GM21576 (cell line): ENCODE measurements around the gene SEPTIN10.
A peak's percentile ranks its signal among the peaks of the same experiment; 100 is the strongest.
"Not testable (repeated sequence)": the region's sequence is repeated elsewhere in the genome, so short reads cannot be mapped to it uniquely, and the experiment has no call there.

Source experiments
- ATAC-seq: cut with Tn5 transposase; IDR thresholded peaks from one replicate; pipeline ENCODE4 v1.9.1; 2021; ENCODE audit warnings: mild to moderate bottlenecking, moderate library complexity; ENCODE audit not compliant: unreplicated experiment

The SEPTIN10 gene

DNA sequence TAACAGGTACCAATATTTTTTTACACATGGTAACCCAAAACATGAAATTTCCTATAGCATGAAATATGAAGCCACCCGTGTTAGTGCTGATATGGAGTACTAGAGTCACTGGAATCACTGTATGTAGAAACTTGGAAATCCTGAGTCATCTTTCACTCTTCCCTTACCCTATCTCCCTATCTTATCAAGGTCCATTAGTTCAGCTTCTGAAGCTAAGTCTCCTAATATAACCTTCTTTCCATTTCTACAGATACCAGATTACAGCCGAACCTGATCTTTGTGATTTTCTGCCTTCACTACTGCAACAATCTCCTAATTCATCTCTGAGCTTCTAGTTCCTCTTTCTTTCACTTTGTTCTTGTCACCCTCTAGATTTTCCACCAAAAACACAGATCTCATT is 59.0 kb downstream of the SEPTIN10 start:
- ATAC-seq: no peak

DNA sequence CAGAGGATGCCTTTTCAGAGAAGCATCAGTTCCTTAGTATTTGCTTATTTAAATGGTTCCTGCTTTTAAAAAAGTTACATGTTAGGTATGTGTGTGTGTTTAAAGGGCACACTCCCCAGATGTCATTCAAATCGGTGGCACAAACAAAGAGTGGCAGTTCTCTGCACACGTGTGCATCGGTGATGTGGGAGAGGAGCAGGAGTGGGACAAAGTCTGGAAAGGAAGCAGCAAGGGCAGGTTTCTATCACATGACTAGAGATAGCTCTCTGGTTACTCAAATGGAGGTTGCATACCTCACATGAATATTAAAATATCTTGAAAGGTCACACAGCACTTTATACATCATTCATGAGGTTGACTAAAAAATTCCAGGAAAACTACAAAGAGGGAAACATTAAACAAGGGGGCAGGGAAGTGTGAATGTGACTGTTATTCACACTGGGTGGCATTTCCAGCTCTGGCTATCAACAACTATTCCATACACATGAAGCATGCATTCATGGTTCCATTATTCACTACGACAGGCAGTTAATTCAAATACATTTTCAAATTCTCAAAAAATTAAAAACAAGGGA is 64.7 kb downstream of the SEPTIN10 start:
- ATAC-seq: no peak

DNA sequence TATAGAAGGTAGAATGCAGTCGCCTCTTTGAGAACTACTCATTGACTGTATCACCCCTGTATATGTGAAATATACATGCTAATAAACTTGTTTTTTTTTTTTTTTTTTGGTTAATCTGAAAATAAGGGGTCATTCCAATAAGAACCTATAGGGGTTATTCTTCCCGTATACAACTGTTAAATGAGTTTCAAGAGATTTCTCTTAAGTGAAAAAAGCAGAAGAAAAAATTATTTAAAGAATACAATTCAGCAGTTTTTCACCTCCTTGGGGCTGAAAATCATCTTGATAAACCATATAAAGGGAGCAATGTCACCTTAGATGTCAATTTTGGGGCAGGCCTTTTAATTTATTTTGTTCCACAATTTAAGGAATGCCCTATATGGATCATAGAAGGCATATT is 66.5 kb downstream of the SEPTIN10 start:
- no peak for ATAC-seq

DNA sequence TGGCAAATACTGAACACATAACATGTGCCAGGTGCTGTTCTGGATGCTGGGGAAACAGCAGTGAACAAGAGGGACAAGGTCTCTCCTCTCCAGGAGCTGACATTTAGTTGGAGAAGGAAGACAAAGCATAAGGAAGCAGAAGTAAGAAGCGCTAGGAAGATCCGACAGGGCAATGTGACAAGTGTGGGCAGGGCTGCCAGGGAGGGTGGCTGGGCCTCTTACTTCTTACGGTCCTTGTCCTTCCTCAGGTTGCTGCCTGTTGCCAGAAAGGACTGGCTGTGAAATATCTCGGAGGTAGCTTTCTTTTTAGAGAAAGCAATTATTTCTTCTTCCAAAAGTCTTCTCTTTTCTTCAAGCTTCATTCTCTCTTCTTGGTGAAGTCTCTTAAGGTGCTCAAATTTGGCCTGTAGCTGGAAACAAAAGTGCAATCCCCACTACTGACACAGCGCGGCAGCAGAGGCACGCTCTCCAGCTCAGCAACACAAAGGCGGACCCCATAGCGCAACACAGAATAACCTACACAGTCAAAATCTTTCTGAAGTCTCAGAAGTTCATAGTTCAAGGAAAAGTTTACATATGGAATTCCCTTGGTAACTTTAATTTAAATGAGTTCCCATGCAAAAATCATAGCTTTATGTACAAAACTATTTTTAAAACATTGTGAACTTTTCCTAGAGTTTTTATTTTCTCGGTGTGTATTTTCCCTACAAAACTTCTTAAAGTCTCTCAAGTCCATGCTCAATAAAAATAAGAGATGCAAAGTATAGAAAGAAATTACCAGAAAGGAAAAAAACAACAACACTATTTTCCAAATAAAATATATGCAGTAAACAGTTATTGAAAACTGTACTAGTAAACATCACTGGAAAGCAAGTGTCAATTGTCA is 67.7 kb downstream of the SEPTIN10 start:
- ATAC-seq: peak; percentile 70

DNA sequence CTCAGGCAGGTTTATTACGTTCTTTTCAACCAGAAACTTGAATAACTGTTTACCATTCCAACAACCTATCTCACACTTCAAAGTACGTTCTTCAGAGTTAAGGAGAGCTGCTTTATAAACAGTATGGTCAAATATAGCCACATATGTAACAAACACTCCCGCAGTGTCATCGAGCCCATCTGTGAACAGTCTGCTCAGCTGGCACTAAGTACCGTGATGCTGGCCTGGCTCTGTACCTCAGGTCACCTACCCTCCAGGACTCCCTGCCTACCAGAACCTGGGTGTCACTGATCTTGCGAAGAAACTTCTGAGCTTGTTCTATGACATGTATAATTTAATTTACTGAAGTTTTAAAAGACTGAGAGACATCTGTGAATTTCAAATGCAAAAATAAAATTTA is 71.4 kb downstream of the SEPTIN10 start:
- ATAC-seq: no peak

DNA sequence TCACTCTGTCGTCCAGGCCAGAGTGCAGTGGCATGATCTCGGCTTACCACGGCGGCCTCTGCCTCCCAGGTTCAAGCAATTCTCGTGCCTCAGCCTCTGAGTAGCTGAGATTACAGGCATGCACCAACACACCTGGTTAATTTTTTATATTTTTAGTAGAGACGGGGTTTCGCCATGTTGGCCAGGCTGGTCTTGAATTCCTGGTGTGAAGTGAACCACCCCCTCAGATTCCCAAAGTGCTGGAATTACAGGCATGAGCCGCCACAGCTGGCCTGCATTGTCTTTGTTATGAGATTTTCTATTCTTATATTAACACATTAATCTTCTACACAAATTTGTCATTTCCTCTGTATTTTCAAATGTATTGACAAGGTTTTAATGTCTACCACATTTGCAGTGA is 75.2 kb downstream of the SEPTIN10 start:
- no peak for ATAC-seq

DNA sequence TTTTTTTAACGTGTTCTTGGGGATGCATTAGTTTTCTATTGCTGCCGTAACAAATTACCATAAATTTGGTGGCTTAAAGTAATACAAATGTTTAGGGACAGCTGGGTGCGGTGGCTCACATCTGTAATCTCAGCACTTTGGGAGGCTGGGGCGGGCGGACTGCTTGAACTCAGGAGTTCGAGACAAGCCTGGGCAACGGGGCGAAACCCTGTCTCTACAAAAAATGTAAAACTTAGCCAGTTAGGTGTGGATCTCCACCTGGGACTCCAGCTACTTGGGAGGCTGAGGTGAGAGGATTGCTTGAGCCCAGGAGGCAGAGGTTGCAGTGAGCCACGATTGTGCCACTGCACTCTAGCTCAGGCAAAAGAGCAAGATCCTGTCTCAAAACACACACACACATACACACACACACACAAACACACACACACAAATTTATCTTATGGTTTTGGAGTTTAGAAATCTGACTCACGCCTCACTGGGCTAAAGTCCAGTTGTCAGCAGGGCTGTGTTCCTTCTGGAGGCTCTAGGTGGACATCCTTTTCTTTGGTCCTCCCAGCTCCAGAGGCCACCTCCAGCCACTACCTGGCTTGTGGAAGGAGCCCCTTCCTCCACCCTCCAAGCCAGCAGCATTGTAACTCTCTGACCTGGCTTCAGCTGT is 76.1 kb downstream of the SEPTIN10 start:
- no peak for ATAC-seq

DNA sequence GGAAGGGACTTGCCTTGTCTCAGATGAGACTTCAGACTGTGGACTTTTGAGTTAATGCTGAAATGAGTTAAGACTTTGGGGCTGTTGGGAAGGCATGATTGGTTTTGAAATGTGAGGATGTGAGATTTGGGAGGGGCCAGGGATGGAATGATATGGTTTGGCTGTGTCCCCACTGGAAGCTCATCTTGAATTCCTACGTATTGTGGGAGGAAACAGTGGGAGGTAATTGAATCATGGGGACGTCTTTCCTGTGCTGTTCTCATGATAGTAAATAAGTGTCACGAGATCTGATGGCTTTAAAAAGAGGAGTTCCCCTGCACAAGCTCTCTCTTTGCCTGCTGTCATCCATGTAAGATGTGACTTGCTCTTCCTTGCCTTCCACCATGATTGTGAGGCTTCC is 77.2 kb downstream of the SEPTIN10 start:
- ATAC-seq: not testable (repeated sequence)

DNA sequence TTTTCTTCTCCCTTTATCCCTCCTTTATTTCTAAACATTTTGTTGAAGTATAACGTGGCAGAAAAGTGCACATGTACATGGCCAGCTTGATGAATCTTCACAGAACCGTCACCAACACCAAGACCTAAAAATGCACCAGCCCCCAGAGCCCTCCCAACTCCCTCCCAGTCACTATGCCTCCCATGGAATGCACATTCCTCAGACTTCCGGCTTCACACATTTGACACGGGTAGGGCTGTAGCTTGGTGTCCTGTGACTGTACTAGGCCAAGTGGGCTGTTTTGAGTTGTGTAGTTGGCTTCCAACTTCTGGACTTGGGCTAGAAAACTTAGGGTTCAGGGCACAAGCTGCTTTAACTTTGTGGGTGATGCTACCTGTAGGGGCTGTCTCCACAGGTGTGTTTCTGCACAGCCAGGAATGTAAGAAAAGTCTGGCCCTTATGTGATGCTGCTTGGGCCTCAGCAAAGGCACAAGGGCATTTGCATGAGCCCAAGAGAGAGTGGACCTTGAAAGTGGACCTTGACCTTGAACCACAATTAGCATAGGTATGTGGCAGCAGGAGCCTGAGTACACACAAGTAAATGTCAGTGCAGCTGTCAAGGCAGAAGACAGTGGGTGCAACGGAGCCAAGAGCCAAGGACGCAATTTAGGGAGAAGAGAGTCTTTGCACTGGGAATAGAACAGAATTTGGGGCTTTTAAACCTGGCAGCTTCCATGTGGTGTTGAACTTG is 78.4 kb downstream of the SEPTIN10 start:
- ATAC-seq: no peak

DNA sequence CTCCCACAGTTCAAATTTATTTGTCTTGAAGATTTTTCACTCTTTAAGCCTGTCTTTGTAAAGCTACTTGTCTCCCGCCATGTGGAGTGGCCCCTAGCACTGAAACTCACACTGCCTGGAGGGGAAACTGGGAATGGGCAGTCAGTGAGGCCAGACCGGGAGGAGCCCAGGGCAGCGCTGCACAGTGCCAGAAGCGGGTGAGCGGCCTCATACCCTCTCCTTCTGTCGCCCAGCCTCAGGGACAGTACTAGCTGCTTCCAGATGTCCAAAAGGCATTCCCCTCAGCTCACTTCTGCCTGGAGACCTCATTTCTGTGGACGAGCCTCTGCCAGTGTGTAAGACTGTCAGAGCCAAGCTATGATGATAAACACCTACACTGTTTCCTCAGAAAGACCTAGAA is 79.9 kb downstream of the SEPTIN10 start:
- no peak for ATAC-seq

DNA sequence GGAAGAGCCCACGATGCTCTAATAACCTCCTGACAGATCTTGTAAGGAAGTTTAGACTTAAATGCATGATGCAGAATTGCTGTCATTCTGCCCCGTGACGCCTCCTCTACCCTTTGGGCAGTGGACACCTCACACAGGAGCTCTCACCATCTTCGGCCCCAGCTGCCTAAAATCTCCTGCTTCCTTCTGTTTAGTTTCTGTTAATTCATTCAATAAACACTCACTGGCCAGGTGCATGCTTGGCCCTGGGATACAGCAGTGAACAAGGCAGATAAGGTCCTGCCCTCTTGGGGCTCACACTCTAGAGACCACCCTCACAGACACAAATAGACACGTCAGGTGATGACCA is 81.1 kb downstream of the SEPTIN10 start:
- no peak for ATAC-seq

DNA sequence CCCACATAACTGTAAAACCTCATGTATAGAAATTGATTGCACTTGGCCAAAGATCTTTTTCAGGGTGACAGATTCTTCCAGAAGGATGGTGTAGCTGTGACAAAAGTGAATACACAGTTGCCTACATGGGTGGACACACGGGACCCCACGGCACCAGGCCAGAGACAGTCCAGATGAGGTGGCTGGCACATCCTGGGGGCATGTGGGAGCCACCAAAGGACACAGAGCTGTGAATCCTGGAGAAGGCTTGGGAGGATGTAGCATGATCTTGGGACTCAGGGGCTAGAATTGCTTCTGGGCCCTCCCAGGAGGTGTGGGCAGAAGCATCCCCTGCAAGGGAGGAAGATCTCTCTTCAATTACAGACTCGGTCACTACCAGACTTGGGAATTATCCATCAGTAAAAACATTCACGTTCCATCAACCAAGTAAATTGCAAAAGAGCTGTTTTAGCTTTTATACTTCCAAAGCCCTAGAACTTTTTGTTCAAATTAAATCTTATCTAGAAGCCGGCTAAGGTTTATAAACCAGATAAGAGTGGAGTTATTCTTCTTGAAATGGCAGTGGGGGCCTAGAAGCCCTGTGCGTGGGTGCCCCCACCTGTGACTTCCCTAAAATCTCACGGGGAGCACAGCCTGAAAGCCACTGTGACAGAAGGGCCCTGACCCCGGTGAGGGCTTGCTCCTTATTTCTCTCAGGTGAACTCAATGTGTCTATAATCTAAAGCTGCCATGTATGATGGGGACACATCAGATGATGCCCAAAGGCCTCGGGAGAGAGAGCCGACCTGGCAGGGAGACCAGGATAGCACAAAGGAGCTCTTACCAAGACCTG is 81.7 kb downstream of the SEPTIN10 start:
- ATAC-seq: no peak

DNA sequence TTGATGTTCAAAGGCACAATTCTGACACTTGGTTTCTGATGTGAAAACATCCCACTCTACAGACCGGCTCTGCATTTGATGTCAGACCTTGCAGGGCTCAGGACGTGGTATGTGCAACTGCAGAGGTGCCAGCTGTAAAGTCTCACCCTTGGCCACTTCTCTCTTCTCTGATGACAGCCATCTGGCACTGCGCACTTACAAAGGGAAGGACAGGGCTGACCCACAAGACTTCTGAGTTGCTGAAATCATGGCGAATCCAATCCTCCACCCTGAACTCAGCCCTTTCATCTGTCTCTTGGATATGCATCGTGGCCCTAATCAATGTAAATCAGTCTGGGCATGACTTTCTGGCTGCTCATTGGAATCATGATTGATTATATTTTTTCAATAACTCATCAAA is 82.5 kb downstream of the SEPTIN10 start:
- ATAC-seq: no peak

DNA sequence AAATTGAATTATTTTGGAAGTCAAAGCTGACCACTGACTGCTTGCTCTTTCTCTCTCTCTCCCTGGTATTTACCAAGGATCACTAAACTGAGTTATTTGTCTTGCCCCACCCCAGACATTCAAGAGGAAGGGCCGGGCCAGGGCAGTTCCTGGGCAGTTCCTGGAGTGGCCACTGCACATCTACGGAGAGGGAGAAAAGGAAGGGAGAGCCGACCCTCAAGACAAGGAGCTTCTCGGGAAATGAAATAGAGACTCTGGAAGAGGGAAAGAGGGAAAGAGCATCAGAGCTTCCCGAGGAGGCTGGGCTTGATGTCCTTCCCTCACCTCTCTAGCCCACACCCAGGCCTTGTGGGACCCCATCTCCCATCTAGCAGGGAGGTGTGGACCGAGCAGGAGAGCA is 83.1 kb downstream of the SEPTIN10 start:
- no peak for ATAC-seq

DNA sequence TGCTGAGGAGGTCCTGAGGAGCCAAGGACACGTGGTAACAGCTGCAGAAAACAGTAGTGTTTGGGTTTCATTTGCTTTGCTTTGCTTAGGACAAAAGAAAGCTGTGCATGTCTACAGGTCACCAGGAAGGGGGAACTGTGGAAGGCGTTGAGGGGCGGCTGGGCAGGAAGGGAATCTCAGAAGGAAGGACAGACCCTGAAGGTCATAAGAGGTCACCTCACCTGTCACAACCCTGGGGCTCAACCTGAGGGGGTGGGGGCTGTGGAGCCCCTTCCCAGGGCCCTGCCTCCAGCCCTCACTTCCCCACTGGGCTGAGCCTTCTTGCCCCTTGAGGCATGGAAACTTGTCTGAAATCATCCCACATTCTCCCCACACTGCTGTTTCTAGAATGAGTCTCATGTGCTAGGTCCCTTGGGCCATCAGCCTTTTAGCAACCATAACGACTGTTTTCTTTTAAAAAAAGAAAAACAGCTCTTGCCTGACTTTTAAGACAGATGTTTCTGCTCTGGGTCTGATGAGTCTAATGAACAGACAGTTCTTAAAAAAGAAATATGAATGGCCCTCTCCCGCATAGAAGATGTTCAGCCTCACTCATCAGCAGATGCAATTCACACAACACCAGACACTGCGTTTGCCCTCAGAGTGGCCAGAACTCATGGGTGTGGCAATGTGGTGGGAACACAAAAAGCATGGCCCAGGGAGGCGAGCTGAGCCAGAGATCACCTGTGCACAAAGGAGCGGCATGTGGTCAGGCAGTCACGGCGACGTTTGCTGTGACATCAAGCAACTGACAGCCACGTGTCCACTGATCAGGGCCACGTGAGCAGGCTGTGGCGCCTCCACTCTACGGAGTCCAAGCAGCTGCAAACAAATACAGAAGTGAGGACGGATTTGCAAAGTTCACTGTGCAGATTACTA is 84.0 kb downstream of the SEPTIN10 start:
- ATAC-seq: no peak

DNA sequence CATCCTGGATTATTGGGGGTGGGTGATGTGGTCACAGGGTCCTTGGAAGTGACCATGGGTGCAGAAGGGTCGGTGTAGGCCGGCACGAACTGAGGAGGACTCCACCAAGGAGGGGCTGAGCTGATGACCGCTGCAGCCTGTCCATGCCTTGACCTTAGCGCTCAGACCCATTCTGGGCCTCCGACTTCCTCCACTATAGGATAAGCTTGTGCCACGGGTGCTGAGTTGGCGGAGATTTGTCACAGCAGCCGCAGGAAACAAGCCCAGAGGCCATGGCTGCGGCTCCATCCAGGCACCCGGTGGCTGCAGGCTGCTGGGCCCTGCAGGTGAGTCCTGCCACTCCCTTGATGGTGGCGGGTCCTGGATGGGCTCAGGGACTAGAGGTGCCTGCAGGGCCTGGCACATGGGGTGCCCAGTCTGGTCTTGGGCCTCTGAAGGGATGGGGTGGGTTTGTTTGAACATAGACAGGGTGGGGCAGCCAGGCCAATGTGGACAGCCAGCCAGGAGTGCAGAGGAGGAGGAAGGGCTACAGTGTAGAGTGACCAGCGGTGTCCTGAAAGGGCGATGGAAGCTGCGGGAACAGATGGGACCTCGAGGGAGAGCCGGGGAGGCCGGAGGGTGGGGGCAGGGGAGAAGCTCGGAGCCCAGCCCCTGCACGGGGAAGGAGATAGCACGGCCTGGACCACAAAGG is 84.8 kb downstream of the SEPTIN10 start:
- no peak for ATAC-seq

DNA sequence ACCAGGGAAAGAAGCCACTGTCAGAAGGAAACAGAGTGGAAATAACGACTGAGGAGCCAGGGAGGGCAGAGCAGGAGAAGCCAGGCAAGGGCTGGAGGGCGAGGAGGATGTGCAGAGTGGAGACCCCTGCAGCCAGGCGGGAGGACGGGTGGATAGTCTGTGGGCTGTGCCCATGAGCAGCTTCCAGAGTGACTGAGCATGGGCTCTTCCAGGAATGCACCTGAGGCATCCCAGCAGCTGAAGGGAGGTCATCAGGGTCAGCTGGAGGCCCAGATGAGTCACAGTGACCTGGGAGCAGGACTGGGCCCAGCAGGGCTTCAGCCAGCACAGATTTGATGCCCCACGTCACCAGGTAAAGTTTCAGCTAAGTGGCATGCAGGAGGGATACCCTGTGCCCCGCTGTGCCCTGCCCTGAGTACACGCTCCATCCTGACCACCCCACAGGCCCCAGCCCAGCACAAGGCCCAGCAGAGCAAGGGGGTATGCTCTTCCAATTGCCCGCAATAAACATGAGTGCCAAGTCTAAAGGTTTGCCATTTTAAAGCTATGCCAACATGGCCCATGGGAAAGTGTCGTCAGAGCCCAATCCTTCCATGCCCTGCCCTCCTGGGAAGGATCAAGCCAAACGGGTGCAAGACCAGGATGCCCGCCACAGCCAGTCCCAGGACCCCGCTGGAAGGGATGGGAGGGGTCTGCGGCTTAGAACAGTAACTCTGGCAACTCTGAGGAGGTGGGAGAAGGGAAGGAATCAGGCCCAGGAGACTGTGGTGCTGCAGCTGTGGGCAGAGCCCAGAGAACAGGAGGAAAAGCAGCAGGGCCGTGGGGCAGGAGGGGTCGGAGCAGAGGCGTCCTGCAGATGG is 85.7 kb downstream of the SEPTIN10 start:
- no peak for ATAC-seq

DNA sequence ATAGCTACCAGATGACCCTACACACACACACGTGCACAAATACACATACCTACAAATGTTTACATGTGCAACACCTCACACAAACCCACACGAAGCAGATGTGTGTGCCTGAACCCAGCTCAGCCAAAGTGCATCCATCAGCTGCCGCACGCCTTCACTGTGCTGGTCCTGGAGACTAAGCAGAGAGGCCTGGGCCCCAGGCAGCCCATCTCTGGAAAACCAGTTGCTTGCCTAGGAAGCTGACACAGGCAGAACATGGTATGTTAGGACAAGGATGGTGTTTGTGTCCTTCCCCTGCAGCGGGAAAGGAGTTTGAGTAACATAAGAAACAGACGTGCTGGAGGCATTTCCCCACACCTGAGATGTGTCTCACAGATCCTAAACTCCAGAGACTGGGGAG is 86.7 kb downstream of the SEPTIN10 start:
- no peak for ATAC-seq
